Activated T-helper 1 cell treated with anti-CD3 and anti-CD28 coated beads, Interleukin-2, amount 50 U/mL, for 16 hours (primary cell): ENCODE data around the gene CHD5.

ENCODE experiments used
- DNase-seq, 2 donors: peaks; one replicate each; pipeline ENCODE4 v3.0.0-alpha.2; 2020; ENCODE audit warnings: low read depth in 1 of 2, low spot score in 1 of 2

Gene CHD5

GRCh38 chr1:6101826-6102531 is 78.1 kb downstream of the CHD5 start:
- no peak for DNase-seq

- DNase-seq = no peak
Observed at GRCh38 chr1:6100861-6101783, 79.0 kb downstream of the CHD5 start.

GRCh38 chr1:6099787-6100765 is 80.0 kb downstream of the CHD5 start:
- no peak for DNase-seq

GRCh38 chr1:6099297-6099696 is 80.8 kb downstream of the CHD5 start:
- no peak for DNase-seq

- no peak for DNase-seq
Observed at GRCh38 chr1:6098303-6099215, 81.6 kb downstream of the CHD5 start.

- no peak for DNase-seq
Observed at GRCh38 chr1:6097824-6098223, 82.3 kb downstream of the CHD5 start.

GRCh38 chr1:6097117-6097595 is 83.0 kb downstream of the CHD5 start:
- no peak for DNase-seq

- DNase-seq = no peak
Observed at GRCh38 chr1:6096243-6097116, 83.6 kb downstream of the CHD5 start.

GRCh38 chr1:6095511-6096242 is 84.4 kb downstream of the CHD5 start:
- no peak for DNase-seq

- no peak for DNase-seq
Observed at GRCh38 chr1:6094801-6095505, 85.2 kb downstream of the CHD5 start.

GRCh38 chr1:6094246-6094645 is 85.9 kb downstream of the CHD5 start:
- no peak for DNase-seq

GRCh38 chr1:6093611-6094010 is 86.5 kb downstream of the CHD5 start:
- no peak for DNase-seq

GRCh38 chr1:6093071-6093470 is 87.0 kb downstream of the CHD5 start:
- DNase-seq = no peak

- no peak for DNase-seq
Observed at GRCh38 chr1:6092211-6092610, 87.9 kb downstream of the CHD5 start.

GRCh38 chr1:6091823-6092109 is 88.4 kb downstream of the CHD5 start:
- no peak for DNase-seq

GRCh38 chr1:6090996-6091822 is 88.9 kb downstream of the CHD5 start:
- no peak for DNase-seq

- DNase-seq = no peak
Observed at GRCh38 chr1:6090288-6090687, 89.8 kb downstream of the CHD5 start.
